GM21737 (cell line): ENCODE results near the gene RPS19.

Experiments used
- ATAC-seq: cut with Tn5 transposase; IDR thresholded peaks from one replicate; pipeline ENCODE4 v1.9.1; 2021; ENCODE audit warnings: mild to moderate bottlenecking, moderate library complexity; ENCODE audit not compliant: unreplicated experiment

Gene RPS19

DNA sequence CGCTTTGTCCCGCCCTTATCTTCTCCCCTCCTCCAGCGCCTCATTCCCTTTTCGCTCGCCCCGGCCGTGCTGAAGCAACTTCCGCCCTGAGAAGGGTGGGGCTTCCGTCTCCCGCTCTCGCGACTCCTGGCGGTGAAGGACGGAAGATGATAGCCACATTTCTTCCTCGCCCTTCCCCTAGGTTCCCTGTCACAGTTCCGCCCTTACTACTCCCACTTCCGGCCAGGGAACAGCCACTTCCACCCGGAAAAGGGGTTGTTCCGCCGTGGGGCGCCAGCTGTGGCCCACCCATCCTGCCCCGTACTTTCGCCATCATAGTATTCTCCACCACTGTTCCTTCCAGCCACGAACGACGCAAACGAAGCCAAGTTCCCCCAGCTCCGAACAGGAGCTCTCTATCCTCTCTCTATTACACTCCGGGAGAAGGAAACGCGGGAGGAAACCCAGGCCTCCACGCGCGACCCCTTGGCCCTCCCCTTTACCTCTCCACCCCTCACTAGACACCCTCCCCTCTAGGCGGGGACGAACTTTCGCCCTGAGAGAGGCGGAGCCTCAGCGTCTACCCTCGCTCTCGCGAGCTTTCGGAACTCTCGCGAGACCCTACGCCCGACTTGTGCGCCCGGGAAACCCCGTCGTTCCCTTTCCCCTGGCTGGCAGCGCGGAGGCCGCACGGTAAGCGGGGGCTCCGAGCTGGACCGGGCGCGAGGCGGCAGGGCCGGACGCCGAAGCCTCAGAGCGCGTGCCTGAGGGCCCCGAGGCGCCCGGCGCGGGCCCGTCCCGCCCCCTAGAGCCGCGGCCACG, at the start of gene RPS19:
Gene RPS19, plus strand, starts transcription at position 638 of the 801 bp plus-strand sequence. CDS start 520 bp downstream, outside the sequence.
- peak; percentile 72 for ATAC-seq

DNA sequence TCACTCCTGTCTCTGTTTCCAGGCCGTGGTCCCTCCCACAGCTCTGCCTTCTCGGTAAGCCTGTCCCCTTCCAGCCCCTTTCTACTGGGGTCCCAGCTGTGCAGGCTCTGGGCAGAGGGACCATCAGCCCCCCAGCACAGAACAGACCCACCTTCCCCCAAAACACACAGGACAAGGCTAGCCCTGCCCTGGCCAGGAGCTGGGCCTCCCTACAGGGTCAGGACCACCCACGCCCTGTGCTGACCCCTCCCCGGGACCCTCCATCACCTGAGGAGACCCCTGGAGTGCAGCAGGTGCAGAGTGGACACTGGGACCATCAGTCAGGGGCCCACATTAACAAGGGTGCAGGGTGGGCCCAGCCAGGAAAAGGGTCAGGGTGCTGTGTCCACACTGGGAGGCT, 49.8 kb upstream of the RPS19 start:
- ATAC-seq = no peak

DNA sequence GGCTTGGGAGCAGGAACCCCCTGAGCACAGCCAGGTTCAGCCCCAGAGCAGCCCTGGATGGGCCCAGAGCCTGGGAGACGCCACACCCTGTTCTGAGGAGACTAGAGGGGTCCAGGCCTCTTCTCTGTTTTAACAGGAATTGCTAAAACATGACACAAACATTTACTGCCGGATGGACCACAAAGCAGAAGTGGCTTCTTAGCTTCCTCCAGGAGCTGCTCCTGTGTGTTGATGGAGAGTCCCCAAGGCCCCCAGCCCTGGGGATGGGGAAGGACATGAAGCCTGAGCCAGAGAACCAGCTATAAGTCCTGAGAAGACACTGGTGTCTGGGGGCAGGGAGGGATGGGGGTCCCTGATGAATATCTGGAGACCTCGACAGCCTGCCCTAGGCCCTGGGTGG, 49.0 kb upstream of the RPS19 start:
- ATAC-seq = no peak

DNA sequence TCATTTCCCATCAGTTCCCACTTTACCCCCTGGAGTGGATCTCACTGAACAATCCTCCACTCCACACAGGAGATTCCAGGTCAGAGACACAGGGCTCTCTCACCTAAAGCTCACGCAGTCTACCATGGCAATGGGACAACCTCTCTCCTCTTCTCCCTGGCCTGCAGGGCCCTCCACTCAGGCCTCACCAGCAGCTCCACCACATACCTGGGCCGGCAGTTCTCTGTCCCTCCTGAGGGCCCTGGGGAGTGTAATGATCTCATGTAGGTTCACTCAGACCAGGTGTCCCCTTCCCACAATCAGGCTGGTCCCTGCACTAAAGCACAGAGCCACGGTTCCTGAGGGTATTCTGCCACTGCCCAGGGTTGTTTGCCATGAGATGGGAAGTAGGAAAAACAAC, 48.1 kb upstream of the RPS19 start:
- no peak for ATAC-seq

DNA sequence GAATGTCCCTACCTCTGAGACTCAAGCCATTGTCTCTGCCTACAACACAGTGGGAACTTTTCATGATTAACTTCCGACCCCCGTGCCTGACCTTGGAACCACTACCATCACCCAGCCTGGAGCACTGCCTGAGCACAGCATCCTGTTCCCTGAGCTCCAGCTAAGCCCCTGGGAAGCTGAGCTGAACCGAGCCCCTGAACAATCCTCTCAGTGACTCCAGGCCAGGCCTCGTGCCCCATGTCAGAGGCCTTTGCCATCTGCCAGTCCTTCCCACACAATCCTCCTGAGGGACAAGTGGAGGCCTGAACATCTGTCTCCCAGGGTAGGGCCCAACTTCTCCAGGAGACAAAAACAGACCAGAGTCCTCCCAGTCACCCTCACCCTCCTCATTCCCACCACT, 46.1 kb upstream of the RPS19 start:
- ATAC-seq = no peak

DNA sequence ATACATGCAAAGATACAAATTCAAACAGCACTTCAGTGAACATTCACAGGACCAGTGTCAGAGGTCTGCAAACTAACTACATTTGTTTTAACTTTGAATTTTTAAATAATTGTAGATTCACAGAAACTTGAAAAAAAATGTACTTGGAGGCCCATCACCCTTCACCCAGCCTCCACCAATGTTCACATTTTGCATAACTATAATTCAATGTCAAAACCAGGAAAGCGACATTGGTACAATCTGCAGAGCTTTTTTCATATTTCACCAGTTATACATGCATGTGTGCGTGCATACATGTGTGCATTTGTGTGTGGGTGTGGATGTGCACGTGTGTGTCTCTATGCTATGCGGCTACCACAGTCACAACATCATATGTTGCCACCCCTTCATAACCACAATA, 44.8 kb upstream of the RPS19 start:
- ATAC-seq = no peak

DNA sequence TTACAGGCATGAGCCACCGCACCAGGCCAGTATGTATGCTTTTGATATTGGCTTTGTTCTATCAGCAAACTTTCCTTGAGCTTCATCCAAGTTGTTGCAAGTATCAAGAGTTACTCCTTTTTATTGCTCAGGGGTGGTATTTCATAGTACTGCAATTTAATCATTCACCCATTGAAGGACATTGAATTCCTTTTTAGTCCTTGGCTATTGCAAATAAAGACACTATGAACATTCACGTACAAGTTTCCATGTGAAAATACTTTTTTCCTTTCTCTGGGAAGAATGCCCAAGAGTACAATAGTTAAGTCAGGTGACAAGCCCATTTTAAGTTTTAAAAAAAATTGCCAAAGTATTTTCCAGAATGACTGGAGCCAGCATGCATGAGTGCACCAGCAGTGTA, 43.3 kb upstream of the RPS19 start:
- no peak for ATAC-seq

DNA sequence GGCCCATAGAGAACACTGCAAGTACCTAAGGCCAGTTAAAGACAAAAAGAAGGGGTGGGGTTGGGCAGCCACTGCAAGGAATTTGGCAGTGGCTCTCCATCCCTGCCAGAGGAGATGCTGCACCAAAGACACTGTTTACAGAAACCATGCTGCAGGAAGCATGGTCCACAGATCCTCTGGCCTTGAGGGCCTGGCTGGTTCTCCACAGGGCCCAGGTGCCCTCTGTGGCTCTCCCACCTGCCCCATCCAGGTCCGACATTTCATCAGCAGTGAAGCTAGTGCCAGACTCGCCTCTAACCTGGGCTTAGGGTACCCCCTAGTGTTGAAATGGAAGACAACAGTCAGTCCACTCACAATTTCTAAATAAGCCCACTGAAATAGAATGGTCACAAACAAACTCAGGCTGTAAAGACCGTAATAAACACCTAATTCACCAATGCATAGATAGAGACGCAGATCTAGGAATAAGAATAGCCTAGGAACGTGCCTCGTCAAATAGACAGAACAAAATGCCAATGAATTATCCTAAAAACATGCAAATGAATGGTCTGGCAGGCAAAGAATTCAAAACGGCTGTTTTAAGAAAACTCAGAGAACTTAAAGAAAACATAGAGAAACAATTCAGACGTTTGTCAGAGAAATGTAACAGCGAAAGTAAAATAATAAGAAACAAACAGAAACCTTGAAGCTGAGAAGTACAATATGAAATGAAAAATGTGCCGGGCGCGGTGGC, 38.9 kb upstream of the RPS19 start:
- ATAC-seq = no peak

DNA sequence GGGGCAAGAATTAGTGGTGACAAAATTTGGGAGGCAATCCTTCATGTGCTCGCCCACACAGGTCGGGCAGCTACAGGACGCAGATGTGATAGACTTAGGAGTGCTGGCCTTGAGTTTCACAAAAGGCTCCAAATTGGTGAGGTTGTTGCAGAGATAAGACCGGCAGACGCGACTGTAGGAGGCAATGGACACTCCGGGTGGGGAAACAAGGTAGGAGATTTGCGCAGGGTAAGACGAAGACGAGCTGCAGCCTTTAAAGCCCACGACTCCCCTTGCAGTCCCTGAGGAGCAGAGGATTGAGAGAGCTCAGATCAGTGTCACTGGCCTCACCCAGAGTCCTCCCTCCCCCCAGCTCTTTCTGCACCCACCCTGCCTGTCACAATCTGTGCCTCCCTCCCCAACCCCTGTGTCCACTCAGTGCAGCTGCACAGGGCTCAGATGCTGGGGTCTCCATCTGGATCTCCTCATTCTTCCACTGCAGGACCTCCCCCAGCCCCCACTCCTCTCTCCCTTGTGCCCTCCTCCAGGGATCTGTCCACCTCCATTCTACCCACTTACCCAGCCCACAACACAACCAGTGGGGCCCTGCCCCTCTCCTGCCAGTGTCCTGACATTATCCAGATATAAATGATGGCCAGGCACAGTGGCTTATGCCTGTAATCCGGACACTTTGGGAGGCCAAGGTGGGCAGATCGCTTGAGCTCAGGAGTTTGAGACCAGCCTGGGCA, 21.9 kb upstream of the RPS19 start:
- ATAC-seq = no peak

DNA sequence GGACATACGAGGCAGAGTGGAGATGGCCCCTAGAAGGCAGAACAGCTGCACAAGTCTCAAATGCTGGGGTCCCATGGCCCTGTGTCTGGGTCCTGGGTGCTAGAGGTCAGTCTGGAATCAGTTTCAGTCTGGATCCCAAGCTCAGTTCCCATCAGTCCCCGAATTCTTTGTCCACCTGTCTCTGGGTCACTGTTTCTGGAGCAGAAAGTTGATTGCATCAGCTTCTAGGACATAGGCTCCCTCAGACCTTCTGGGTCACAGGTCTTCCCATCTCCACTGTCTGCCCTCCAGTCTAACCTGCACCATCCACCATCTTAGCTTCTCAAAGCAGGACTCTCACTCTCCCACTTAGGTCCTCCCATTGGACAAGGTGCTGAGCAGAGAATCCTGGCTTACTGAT, 20.8 kb upstream of the RPS19 start:
- no peak for ATAC-seq

DNA sequence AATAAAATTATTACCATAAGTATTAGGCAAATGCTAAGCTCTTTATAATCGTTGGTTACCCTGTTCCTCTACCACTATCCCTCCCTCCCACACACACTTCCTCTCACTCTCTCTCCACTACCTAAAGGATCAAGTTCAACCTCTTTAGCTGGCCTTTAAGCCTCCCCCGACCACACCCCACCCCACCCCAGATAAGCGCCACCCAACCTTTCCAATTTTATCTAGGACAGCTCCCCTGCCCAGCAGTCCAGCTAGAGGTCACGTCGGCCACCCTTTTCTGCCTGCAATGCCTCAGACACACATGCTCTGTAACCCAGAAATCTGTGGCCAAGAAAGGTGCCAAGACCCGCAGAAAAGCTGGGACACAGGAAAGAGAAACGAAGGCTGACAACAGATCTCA, 16.7 kb upstream of the RPS19 start:
- no peak for ATAC-seq

DNA sequence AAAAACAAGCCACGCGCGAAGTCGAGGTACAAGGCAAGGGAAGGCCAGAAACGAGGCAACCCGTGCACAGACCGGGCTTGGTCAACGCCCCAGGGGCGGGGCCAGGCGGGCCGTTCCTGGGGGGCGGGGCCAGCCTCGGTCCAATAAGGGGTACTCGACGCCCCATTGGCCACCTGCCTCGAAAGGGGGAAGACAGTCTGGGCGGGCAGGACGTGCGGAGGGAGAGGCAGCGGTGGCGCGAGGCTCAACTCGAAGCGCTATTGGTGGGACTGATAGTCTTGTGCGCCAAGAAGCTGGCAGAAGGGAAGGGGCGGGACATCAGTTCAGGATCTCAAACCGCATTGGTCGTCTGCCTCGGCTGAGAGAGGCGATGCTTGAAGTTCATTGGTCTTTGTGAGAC, 15.5 kb upstream of the RPS19 start, which contains the start of gene LYPD4:
Gene LYPD4, minus strand, starts transcription at position 83 of the 400 bp plus-strand sequence. CDS start 5,398 bp downstream, outside the sequence.
- ATAC-seq = no peak

DNA sequence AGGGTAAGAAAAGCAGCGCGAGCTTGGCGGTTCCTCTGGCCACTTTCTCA, 15.2 kb upstream of the RPS19 start, which contains the start of gene DMRTC2:
Gene DMRTC2, plus strand, starts transcription at position 42 of the 50 bp plus-strand sequence. CDS start 2,387 bp downstream, outside the sequence.
- no peak for ATAC-seq

DNA sequence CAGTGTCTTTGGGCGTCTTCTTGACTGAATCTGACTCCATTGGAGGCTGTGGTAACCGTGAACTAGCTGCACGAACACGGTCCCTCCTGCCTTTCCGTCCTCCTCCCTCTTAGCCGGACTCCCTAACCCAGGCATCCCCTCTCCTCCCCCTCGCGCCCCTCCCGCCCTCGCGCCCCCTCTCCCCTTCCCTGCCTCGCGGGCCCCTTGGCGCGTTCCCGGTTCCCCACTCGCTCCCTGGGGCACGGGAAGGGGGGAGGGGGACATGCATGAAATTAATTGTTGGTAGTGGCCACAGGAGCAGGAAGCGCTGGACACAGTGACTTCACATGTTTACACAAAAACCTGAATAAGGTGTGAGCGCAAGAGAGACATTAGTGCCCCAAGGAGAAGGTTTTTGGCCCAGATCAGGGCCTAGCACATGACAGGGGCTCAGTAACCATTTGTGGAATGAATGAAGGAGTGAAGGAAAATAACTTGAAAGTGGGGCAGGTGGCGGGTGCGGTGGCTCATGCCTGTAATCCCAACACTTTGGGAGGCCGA, 14.9 kb upstream of the RPS19 start:
- ATAC-seq = no peak

DNA sequence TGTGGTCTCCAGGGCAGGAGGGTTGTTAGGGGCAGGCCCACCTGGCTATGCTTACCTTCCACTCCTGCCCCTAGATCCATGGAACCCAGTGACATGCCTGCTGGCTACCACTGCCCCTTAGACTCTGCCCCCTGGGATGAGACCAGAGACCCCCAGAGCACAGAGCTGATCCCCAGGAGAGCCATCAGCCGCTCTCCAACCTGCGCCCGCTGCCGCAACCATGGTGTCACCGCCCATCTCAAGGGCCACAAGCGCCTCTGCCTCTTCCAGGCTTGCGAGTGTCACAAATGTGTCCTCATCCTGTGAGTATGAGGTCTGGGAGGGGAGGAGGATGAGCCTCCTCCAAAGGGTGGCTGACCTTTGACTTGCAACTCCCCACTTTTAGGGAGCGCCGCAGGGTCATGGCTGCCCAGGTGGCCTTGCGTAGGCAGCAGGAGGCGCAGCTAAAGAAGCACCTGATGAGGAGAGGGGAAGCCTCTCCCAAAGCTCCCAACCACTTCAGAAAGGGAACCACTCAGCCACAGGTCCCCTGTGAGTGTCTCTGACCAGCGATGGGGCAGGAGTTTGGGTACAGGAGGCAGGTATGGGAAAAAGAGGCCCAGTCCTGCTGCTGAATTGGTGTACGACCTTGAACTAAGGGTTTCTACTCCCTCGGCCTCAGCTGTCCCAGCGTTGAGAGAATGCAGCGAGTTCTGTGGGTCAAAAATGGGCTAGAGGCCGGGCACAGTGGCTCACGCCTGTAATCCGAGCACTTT, 12.5 kb upstream of the RPS19 start:
- no peak for ATAC-seq

DNA sequence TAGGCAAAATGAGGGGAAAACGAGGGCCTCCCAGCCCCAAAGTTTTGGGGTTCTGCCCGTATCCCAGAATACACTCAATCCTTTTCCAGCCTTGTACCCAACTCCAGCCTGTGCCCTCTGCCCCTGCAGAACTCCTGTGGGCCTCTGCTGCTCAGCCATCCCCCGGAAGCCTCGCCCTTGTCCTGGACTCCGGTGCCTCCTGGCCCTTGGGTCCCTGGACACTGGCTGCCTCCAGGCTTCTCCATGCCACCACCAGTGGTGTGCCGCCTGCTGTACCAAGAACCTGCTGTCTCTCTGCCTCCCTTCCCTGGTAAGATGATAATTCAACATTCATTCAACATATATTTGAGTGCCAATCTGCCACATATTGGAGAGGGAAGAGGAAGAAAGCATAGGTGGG, 11.4 kb upstream of the RPS19 start:
- no peak for ATAC-seq

DNA sequence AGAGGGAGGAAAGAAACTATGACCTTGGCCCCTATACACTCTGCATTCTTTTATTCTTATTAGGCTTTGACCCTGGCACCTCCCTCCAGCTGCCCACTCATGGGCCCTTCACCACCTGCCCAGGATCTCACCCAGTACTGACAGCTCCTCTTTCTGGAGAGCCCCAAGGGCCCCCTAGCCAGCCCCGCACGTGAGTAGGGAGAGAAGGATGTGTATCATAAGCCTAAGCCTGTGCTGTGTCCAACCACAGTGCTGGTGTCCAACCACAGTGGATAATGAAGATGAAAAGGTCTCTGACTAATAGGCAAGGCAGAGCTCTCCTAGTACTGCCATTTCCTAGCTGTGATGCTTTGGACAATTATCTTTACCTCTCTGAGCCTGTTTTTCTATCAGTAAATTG, 11.0 kb upstream of the RPS19 start:
- no peak for ATAC-seq

DNA sequence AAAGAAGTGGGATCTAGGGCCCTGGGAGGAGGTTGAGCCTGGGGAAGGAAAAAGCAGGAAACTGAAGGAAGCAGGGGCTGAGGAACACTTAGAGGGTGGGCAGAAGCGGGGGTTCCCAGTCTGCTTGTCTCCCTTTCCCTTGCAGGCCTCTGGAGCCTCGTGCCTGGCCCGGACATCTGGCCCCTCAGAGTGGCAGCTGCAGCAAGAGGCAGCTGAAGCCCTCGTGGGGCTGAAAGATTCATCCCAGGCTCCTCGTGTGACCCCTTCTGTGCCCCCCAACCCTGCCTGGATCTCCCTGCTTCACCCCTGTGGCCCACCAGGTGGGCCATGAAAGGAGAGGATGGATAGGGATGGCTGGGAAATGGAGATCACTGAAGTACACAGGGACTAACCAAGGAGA, 9.7 kb upstream of the RPS19 start:
- no peak for ATAC-seq

DNA sequence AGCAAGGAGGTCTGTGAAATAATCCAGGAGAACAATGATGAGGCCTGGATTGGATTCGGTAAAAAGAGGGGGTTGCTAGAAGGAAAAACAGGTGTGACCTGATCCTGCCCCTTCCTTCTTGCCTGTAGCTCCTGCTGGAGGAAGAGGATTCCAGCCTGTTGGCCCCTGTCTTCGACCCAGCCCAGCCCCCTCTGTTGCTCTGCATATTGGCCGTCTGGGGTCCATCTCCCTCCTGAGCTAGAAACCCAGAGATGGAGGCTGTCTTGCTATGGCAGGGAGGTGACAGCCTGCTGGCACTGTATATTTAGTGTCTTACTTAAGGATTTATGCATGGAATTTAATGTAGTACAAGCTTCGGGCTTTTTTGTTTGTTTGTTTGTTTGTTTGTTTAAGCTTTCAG, 8.6 kb upstream of the RPS19 start:
- ATAC-seq = no peak

DNA sequence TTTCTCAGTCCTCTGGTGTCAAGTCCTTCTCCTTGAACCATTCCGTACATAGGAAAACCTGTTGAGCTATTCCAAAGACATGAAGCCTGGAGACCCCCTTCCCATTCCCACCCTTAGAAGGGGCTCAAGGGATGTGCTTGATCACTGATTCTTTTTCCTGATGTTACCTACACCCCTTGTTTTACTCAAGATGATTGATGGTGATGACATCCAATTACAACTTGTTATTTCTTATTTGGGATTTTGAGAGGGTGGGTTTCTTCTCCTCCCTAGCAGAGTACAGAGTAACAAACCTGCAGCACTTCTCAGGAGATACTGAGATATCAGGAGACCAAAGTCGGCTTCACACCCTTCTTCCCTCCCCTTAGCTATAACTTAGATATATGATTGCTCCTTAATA, 6.7 kb upstream of the RPS19 start:
- ATAC-seq = no peak

DNA sequence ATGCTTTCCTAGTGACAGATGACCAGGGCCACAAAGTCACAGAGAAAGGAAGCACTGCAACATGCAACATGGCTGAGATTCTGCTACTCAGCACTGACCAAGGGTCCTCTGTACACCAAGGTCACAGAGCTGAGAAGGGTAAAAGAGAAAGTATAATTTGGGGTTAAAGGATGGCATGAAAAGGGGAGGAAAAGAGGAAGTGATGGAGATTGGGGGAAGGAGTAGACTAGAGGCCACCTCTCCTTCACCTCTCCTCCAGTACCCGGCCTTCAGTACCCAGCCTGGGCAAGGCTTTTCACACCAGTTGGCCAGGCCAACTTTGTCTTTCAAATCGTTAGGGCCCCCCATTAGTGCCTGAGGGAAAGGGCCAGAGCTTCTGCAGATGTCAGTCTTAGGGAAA, 6.3 kb upstream of the RPS19 start:
- no peak for ATAC-seq
